T-helper 9 cell (primary cell): ENCODE measurements around the gene SEZ6L.
"Not testable (repeated sequence)": the region's sequence is repeated elsewhere in the genome, so short reads cannot be mapped to it uniquely, and the experiment has no call there.

ENCODE experiments used
- DNase-seq: peaks from one replicate; pipeline ENCODE4 v3.0.0-alpha.2; 2020

The SEZ6L gene

GRCh38 chr22:26391623-26392022 lies 222.4 kb downstream of the SEZ6L start:
- no peak for DNase-seq

GRCh38 chr22:26393929-26394328 lies 224.7 kb downstream of the SEZ6L start:
- no peak for DNase-seq

GRCh38 chr22:26394777-26395176 lies 225.5 kb downstream of the SEZ6L start:
- DNase-seq: no peak

GRCh38 chr22:26395926-26396325 lies 226.7 kb downstream of the SEZ6L start:
- no peak for DNase-seq

- peak; percentile 19 for DNase-seq
These were observed 229.5 kb downstream of the SEZ6L start for GRCh38 chr22:26398741-26399153.

GRCh38 chr22:26399289-26399688 lies 230.0 kb downstream of the SEZ6L start:
- no peak for DNase-seq

- DNase-seq: no peak
These were observed 232.5 kb downstream of the SEZ6L start for GRCh38 chr22:26401726-26402125.

GRCh38 chr22:26404851-26405421 lies 235.7 kb downstream of the SEZ6L start:
- DNase-seq: no peak

- DNase-seq: no peak
These were observed 236.9 kb downstream of the SEZ6L start for GRCh38 chr22:26406118-26406517.

- not testable (repeated sequence) for DNase-seq
These were observed 239.4 kb downstream of the SEZ6L start for GRCh38 chr22:26408562-26409220.

- no peak for DNase-seq
These were observed 240.6 kb downstream of the SEZ6L start for GRCh38 chr22:26409719-26410335.

GRCh38 chr22:26410386-26410785 lies 241.1 kb downstream of the SEZ6L start:
- DNase-seq: no peak

- DNase-seq: no peak
These were observed 245.1 kb downstream of the SEZ6L start for GRCh38 chr22:26414347-26414746.

- no peak for DNase-seq
These were observed 247.0 kb downstream of the SEZ6L start for GRCh38 chr22:26416256-26416655.

- DNase-seq: no peak
These were observed 247.5 kb downstream of the SEZ6L start for GRCh38 chr22:26416670-26417276.

- no peak for DNase-seq
These were observed 248.1 kb downstream of the SEZ6L start for GRCh38 chr22:26417406-26417805.

GRCh38 chr22:26418620-26419019 lies 249.4 kb downstream of the SEZ6L start:
- no peak for DNase-seq

- no peak for DNase-seq
These were observed 257.7 kb downstream of the SEZ6L start for GRCh38 chr22:26426924-26427323.

- DNase-seq: peak; percentile 75
These were observed 259.5 kb downstream of the SEZ6L start, which contains the start of gene ASPHD2 for GRCh38 chr22:26428515-26429457. Gene ASPHD2, plus strand, starts transcription at chr22:26429260. Its CDS starts 4,356 bp downstream, at chr22:26433616.

- DNase-seq: no peak
These were observed 260.4 kb downstream of the SEZ6L start for GRCh38 chr22:26429458-26430286.

- DNase-seq: no peak
These were observed 261.3 kb downstream of the SEZ6L start for GRCh38 chr22:26430600-26430999.
